ENCODE measurements around the gene TSPAN5.

Gene TSPAN5

GRCh38 chr4:98517218-98518021 is 141.0 kb downstream of the TSPAN5 start:
- no peak for DNase-seq (ENCODE audit: low read depth)

DNA sequence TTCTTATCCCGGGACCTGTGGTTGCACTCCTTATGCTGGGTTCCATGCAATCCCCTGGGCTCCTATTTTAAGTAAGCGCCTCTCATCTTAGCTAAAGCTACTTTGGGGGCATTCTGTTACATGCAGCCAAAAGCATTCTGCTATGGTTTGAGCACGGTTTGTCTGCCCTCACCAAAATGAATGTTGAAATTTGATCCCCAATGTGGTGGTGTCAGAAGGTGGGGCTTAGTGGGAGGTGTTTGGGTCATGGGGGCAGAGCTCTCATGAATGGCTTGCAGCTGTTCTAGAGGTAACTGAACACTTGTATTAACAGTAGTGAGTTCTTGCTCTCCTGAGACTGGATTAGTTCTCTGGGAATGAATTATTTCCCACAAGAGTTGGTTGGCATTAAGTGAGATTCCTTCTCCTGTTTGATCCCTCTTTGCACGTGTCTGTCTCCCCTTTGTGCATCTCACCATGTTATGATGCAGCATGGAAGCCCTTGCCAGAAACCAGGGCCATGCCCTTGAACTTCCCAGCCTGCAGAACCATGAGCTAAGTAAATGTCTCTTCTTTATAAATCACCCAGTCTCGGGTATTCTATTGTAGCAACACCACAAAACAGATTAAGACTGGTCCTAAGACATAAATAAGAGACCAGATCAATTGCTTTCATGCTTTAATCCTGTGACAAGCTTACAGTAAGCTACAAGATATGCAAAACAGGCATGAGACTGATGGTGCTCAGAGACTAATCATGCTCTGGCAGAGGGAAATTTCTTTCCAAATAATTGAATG is 141.8 kb downstream of the TSPAN5 start:
- no peak for DNase-seq (ENCODE audit: low read depth)

DNA sequence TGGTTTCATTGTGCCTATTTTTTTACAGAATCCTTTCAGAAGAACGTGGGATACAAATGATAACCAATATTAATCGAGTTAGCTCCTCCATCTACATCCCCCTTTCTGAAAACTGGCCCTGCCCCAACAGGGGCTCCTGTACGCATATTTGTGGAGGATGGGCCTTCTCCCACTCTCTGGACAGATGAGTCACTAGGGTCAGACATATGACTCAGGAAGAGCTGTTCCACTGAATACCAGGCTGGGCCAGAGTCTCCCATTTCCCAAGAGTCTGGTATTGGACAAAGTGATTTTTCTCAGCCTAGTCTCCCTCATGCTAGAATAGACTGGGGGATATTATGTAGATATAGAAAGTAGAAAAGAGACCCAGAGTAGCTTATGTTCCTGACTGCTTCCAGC is 142.4 kb downstream of the TSPAN5 start:
- DNase-seq (ENCODE audit: low read depth): no peak

DNA sequence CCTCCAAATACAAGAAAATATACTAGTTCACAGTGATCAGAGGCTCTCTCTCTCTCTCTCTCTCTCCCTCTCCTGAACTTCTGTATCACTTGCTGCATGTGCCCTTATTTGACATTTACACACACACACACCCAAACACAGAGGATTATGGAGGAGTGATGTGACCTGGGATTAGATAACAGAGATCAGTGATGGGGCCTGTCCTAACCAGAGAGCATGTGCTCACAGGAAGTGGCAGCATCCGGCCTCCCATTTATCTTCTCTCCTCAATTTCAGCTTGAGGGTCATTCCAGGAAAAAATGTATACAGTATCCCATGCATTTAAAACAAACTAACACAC is 143.0 kb downstream of the TSPAN5 start:
- DNase-seq (ENCODE audit: low read depth): no peak

GRCh38 chr4:98514741-98515469 is 143.5 kb downstream of the TSPAN5 start:
- no peak for DNase-seq (ENCODE audit: low read depth)

- DNase-seq (ENCODE audit: low read depth): no peak
Measured at GRCh38 chr4:98512918-98513317, 145.5 kb downstream of the TSPAN5 start.

DNA sequence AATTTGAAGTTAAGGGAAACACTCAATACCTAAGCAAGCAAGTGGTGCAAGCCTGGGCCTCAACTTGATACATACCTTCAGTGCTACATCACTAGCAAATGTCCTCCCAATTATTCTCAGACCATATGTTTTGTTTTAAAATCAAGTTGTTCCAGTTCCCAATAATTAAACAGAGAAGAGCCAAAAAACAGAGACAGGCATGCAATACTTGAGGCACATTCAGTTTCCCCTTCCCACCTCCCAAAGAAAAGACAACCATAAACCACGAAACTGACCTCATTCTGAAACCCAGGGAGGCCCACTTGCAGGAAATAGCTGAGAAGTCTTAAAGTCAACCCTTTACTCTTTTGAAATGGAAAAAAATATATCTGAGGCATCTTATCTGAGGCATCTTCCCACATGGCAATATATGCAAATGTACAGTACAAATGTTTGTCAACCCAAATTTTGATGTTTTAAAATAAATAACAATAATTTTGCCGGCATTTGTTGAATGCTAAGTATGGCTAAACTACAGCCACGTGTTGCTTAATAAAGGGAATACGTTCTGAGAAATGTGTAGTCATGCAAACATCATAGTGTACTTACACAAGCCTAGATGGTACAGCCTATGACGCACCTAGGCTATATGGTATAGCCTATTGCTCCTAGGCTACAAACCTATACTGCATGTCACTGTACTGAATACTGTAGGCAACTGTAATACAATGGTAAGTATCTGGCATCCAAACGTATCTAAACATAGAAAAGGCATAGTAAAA is 147.5 kb downstream of the TSPAN5 start:
- DNase-seq (ENCODE audit: low read depth): no peak

DNA sequence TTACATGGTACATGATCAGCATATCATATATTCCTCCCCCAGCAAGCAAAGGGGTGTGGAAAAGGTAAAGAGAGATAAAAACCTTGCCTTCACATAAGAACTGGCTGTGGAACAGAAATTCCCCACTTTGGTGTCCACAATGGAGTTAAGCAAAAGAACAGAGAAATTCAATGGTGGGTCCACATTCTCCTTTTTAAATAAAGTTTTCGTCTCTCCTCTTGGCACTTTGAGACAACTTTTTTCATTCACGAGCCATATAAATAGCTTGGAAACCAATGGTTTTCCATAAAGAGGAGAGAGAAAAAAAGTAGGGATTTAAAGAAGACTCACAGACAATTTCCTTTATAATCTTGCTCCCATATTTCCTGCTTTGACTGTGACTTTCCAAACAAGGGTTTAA is 148.1 kb downstream of the TSPAN5 start:
- DNase-seq (ENCODE audit: low read depth): no peak

DNA sequence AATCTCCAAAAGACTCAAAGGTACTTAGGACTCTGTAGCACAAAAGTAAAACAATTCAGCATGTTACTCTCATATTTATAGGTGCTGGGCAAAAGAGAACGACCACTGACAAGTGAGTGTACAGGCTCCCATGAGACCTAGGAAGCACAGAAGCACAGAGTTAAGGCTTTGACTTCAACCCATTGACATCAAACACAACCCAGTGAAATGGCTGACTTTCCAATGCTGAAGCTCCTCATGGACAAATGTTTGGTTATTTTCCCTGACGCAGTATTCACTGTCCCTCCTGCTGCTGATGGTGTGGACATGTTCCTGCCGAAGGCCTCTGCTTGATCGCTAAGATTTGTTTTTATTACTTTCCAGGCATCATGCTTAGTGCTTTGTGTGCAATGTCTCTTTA is 148.7 kb downstream of the TSPAN5 start:
- no peak for DNase-seq (ENCODE audit: low read depth)

DNA sequence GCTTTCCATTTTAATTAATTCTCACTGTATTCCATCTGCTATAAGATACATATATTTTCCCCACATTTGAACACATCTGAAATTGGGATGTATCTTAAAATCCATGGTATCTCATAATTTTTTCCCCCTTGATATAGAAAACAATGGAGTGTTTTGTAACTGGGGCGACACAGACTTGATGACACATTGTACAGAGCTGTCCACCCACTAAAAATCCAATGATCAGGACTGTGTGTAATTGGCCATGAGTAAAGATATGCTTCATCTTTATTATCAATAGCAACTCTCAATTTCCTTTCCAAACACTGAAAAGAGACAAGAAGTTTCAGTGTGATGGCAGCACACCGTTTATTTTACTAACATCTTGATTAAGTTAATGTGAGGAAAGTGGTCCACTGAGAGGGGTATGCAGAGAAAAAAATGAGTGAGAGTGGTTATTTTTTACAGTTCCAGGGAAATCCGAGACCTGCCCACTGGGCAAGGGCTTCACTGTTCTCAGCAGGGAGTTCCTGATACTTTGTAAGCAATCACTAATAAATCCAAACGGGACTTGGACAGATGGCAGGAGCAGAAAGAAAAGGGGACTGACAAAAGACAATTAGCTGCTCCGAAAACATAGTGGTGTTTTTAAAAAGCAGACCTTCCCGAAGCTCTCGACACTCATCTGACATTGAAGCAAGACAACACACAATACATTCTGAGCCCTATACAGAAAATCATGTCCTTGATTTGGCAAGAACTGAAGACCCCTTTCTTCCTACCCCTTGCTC is 149.4 kb downstream of the TSPAN5 start:
- no peak for DNase-seq (ENCODE audit: low read depth)

DNA sequence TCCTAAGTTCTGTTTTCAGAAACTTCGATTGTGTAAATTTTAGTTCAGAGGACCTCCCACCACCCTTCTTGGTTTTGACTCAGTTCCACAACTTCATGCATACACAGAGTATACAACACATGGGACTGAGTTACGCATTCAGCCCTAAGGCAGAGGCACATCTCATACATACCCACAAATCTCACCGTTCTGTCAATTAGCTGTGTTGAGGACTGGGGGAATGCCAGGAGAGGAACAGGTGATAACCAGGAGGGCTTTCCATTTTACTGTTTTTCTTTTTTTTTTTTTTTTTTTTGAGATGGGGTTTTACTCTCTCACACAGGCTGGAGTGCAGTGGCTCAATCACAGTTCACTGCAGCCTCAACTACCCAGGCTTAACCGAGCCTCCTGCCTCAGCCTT is 150.2 kb downstream of the TSPAN5 start:
- DNase-seq (ENCODE audit: low read depth): no peak

- no peak for DNase-seq (ENCODE audit: low read depth)
Measured at GRCh38 chr4:98507299-98507698, 151.1 kb downstream of the TSPAN5 start.

DNA sequence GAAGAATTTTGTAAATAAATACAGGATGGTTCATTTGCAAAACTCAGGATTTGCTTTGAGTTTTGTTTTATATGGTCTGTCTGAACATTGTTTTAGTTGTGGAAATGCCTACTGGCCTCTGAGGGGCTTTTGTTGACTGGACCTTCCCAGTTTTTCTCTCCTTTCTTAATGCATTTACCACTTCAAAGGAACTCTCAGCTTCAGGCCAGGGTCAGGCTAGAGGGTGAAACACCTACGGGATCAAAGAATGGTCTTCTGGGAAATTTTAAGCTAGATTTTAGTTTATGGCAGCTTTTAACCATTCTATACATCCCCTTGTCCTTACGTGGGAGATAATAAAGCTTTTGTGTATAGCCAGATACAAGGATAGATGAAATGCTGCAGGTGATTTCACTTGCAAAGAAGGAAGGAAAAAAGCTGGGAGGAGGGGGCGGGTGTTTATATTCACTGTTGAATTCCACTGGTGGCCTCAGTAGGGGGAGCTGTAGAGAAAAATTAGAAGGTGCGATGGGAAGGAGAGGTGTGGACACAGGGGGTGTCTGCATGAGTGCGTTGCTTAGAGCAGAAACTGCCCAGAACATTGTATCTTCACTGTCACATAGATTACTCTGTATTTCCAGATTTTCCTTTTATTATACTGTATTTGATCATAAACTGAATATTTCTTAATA is 151.8 kb downstream of the TSPAN5 start:
- no peak for DNase-seq (ENCODE audit: low read depth)

GRCh38 chr4:98505992-98506391 is 152.4 kb downstream of the TSPAN5 start:
- no peak for DNase-seq (ENCODE audit: low read depth)

DNA sequence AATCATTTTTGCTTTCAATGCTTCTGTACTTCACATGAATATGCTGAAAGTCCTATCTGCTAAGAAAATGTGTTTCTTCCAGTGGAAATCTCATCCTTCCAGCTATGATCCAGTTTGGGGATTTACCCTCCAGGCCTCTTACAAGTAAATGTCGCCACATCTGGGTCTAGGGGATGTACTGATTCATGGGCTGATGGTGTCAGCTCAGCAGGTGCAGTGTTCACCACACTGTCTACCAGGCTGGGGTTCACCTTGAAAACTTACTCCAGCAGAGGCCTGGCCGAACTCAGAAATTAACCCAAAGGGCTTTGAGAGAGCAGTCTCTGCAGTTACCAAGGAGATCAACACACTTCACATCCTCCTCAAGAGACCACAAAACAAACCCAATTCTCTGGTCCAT is 154.3 kb downstream of the TSPAN5 start:
- no peak for DNase-seq (ENCODE audit: low read depth)

GRCh38 chr4:98503676-98504075 is 154.7 kb downstream of the TSPAN5 start:
- DNase-seq (ENCODE audit: low read depth): no peak

DNA sequence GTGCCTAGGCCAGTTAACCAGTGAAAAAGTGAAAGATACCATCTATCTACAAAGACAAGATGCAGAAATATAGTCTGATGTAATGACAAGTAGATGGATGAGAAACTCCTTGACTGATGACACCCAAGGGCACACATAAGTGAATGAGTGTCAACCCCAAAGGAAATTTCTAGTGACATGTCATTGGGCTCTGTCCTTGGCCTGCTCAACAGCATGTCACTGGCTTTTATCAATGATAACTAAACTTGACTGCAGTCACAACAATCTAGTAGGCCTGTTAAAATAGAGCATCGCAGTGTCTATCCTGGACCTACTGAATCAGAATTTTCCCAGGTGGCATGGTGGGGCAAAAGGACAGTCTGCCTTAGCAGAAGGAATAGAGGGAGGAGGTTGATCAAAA is 155.8 kb downstream of the TSPAN5 start:
- DNase-seq (ENCODE audit: low read depth): no peak

GRCh38 chr4:98502031-98502430 is 156.4 kb downstream of the TSPAN5 start:
- no peak for DNase-seq (ENCODE audit: low read depth)

- no peak for DNase-seq (ENCODE audit: low read depth)
Measured at GRCh38 chr4:98501383-98501782, 157.0 kb downstream of the TSPAN5 start.

DNA sequence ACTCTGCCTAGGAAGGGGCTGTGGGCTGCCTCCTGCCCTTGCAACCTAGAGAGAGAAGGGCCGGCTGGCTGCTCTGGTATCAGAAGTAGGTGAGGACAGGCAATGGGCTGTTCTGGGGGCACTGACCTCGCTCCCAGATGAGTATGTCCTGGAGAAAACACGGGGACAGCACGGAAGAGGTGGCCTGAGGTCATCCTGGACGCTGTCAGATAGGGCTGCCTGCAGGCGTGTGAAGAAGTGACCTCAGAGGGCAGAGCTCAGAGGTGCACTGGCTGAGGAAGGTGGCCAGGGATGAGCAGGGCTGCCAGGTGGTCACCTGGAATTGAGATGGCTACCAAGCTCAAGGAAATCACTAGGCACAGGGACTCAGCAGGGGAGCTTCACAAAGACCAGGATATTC is 159.6 kb downstream of the TSPAN5 start:
- no peak for DNase-seq (ENCODE audit: low read depth)
